ENCODE measurements around the gene CCDC159. TPM values are rescaled to one million over a fixed set of nuclear protein-coding genes. Genes with fewer than 3 reads are reported as not detected.

Gene CCDC159
- polyA plus RNA-seq, 1 of the 3 experiments (the other 2 are of a cell fraction): 25.2 TPM

DNA sequence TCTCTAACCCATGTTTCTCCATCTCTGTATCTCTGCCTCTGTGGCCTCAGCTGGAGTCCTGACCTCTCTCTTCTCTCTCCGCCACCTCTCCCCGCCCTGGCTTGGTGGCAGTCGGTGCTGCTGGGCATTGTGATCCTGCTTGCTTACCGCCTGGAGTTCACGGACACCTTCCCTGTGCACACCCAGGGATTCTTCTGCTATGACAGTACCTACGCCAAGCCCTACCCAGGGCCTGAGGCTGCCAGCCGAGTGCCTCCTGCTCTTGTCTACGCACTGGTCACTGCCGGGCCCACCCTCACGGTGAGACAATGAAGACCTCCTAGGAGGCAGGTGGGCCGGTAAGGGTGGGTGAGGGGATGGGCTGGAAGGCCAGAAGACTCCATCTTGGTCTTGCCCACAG lies 13.1 kb downstream of the CCDC159 start:
- Histone ChIP-seq H3K4me2 (no peak overlapping the region), H3K9ac (no peak overlapping the region), H3K9me3 (no peaks in the 10 kb centered on the region), H3K79me2 (ENCODE audit: insufficient read depth) (peaks cover 5% of the 10 kb centered on the region), H3K36me3 (replicated peaks in 1 of 2; ENCODE audit: control insufficient read depth in 1 of 2, insufficient read depth in 2 of 2, low read length in 1 of 2) (peaks cover 0 to 9% of the 10 kb centered on the region in 2 experiments), H3K27ac (ENCODE audit: low read depth in 2 of 2, low read length in 1 of 2) (no peak overlapping the region), H4K20me1 (ENCODE audit: insufficient read depth) (no peaks in the 10 kb centered on the region), H3F3A (replicated peaks; ENCODE audit: insufficient read depth) (no peaks in the 10 kb centered on the region), H2AFZ (ENCODE audit: low read depth) (no peak overlapping the region), H3K9me2 (no peaks in the 10 kb centered on the region), H3K27me3 (ENCODE audit: insufficient read depth) (no peaks in the 10 kb centered on the region), H3K4me1 (ENCODE audit: control insufficient read depth in 1 of 2, insufficient read depth in 2 of 2, low read depth in 1 of 2, low read length in 1 of 2) (peaks cover 0 to 18% of the 10 kb centered on the region in 2 experiments; a peak in 1 of 4 replicates), H3K4me3 (ENCODE audit: low read depth in 2 of 2, low read length in 1 of 2) (no peak overlapping the region)
- WGBS (ENCODE audit: low lambda C conversion rate): 92% methylated on average over 8 of the region's 11 CpGs
- DNase-seq: no peak
- CTCF ChIA-PET: interaction anchor here (1.7 kb wide), 1 partner anchor 22 kb away, joined by 5 read pairs; no protein-coding TSS in a partner anchor
- POLR2A ChIA-PET: no interaction called here
- no peak for TF ChIP-seq RFX5 (IDR thresholded peaks at IDR 0.05; ENCODE audit: low read length)
- TF ChIP-seq USF1 (IDR thresholded peaks at IDR 0.05; ENCODE audit: borderline replicate concordance, low read depth): no peak
- TF ChIP-seq EP300 (IDR thresholded peaks at IDR 0.05; ENCODE audit: borderline replicate concordance in 1 of 2, low read depth in 1 of 2, low read length in 1 of 2): no peak
- TF ChIP-seq TCF12 (IDR thresholded peaks at IDR 0.05): no peak
- no peak for TF ChIP-seq FOXJ3 (CRISPR knock-in tag; IDR thresholded peaks at IDR 0.05)

DNA sequence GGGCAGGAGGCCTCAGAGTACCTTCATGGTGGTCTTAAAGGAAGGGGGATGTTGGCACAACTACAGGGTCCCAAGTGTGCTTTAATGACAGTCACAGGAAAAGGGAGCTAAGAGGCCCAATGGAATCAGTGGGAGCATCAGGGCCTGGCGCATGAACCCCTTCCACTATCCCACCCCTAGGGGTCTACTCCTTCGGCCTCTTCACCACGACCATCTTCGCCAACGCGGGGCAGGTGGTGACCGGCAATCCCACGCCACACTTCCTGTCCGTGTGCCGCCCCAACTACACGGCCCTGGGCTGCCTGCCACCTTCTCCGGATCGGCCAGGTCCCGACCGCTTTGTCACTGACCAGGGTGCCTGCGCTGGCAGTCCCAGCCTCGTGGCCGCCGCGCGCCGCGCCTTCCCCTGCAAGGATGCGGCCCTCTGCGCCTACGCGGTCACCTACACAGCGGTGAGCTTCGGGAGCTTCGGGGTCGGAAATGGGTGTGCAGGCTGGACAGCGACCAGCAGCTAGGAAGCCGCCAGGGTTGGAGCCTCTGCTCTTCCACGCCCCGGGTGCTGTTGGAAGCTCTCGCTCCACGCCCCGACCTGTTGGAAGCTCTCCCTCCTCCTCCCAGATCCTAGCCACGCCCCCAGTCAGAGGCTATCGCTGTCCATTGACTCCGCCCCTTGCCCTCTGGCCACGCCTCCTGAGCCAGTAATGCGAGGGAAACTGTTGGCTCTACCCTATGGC lies 14.9 kb downstream of the CCDC159 start:
- 93% methylated on average over 42 of the region's 43 CpGs for WGBS (ENCODE audit: low lambda C conversion rate)
- ChIA-PET POLR2A (no interaction called here), CTCF (interaction anchor here (0.7 to 1.4 kb wide), 5 partner anchors 10 to 67 kb away, joined by 3 to 5 read pairs (median 3); partner anchors contain the start of gene SWSAP1)
- no peaks in the 10 kb centered on the region for H3K27me3 ChIP-seq (ENCODE audit: insufficient read depth)
- H3F3A ChIP-seq (replicated peaks; ENCODE audit: insufficient read depth): no peaks in the 10 kb centered on the region
- peaks cover 0 to 12% of the 10 kb centered on the region in 2 experiments for H3K36me3 ChIP-seq (replicated peaks in 1 of 2; ENCODE audit: control insufficient read depth in 1 of 2, insufficient read depth in 2 of 2, low read length in 1 of 2)
- TF ChIP-seq GATA2 (CRISPR knock-in tag; IDR thresholded peaks at IDR 0.05) (no peak), TAF1 (IDR thresholded peaks at IDR 0.05; ENCODE audit: borderline replicate concordance, low read depth, low read length) (no peak), RXRA (IDR thresholded peaks at IDR 0.05; ENCODE audit: borderline replicate concordance, low read depth) (no peak), MXI1 (IDR thresholded peaks at IDR 0.05; ENCODE audit: low read depth, low read length) (no peak), CTCF (IDR thresholded peaks at IDR 0.05) (no peak), RAD21 (IDR thresholded peaks at IDR 0.05; ENCODE audit: low read length) (no peak), TCF12 (IDR thresholded peaks at IDR 0.05) (no peak), REST (IDR thresholded peaks at IDR 0.05; ENCODE audit: low read depth, low read length) (peak; percentile 50; the same call in 1 of the 2 replicates)
- no peak overlapping the region for H3K27ac ChIP-seq (ENCODE audit: low read depth in 2 of 2, low read length in 1 of 2)
- peak; percentile 74 for DNase-seq
- peaks cover 0 to 8% of the 10 kb centered on the region in 2 experiments; a peak in 1 of 4 replicates for H3K4me1 ChIP-seq (ENCODE audit: control insufficient read depth in 1 of 2, insufficient read depth in 2 of 2, low read depth in 1 of 2, low read length in 1 of 2)
- H2AFZ ChIP-seq (ENCODE audit: low read depth): no peak overlapping the region
- H4K20me1 ChIP-seq (ENCODE audit: insufficient read depth): no peaks in the 10 kb centered on the region
- H3K9me3 ChIP-seq: no peaks in the 10 kb centered on the region
- no peak overlapping the region for H3K4me3 ChIP-seq (ENCODE audit: low read depth in 2 of 2, low read length in 1 of 2)
- H3K79me2 ChIP-seq (ENCODE audit: insufficient read depth): no peaks in the 10 kb centered on the region
- no peaks in the 10 kb centered on the region for H3K9me2 ChIP-seq
- H3K9ac ChIP-seq: no peak overlapping the region
- no peak overlapping the region for H3K4me2 ChIP-seq
